Suprapubic skin (tissue), 4 donors: ENCODE data around the gene ATG4C.

Experiments
- CTCF ChIP-seq, 2 donors: fragments of 200-600 bp in 1 of 2; fragments of 450-650 bp in 1 of 2; sonication (generic) in 1 of 2; IDR thresholded peaks; one replicate each; pipeline ENCODE4 v1.5.1; 2016 to 2019; ENCODE audit warnings: antibody characterized with exemption in 2 of 2, mild to moderate bottlenecking in 1 of 2, moderate library complexity in 1 of 2
- EP300 ChIP-seq: sonication (generic); formaldehyde crosslinking; IDR thresholded peaks from one replicate; pipeline ENCODE4 v1.6.1; 2017; ENCODE audit warnings: antibody characterized with exemption
- POLR2A ChIP-seq, 2 donors: fragments of 450-650 bp; IDR thresholded peaks; one replicate each; pipeline ENCODE4 v1.6.1; 2017; ENCODE audit warnings: antibody characterized with exemption in 2 of 2, mild to moderate bottlenecking in 2 of 2, moderate library complexity in 2 of 2
- POLR2AphosphoS5 ChIP-seq, 3 donors: sonication (generic); formaldehyde crosslinking; IDR thresholded peaks; one replicate each; pipeline ENCODE4 v1.6.1; 2017; ENCODE audit warnings: antibody characterized with exemption in 3 of 3

GRCh38 chr1:62753031-62753965, 30.6 kb upstream of the ATG4C start:
- TF ChIP-seq POLR2A (IDR thresholded peaks at IDR 0.05) (no peak), EP300 (no peak), CTCF (IDR thresholded peaks at IDR 0.05) (no peak), POLR2AphosphoS5 (IDR thresholded peaks at IDR 0.05) (no peak)
